K562 treated with DMSO at 1 percent for 12 hours (cell line): ENCODE results near the gene RRP8. TPM values are rescaled to one million over a fixed set of nuclear protein-coding genes. Genes with fewer than 3 reads are reported as not detected.

Experiments used
- total RNA-seq: library from RNA; unstranded; fragments of 300-600 nt; gene quantifications from 2 replicates; pipeline ENCODE4 v1.2.3, GENCODE V29; 2022; ENCODE audit not compliant: insufficient read depth

The RRP8 gene
- total RNA-seq: 13.3 and 13.5 TPM in 2 replicates

DNA sequence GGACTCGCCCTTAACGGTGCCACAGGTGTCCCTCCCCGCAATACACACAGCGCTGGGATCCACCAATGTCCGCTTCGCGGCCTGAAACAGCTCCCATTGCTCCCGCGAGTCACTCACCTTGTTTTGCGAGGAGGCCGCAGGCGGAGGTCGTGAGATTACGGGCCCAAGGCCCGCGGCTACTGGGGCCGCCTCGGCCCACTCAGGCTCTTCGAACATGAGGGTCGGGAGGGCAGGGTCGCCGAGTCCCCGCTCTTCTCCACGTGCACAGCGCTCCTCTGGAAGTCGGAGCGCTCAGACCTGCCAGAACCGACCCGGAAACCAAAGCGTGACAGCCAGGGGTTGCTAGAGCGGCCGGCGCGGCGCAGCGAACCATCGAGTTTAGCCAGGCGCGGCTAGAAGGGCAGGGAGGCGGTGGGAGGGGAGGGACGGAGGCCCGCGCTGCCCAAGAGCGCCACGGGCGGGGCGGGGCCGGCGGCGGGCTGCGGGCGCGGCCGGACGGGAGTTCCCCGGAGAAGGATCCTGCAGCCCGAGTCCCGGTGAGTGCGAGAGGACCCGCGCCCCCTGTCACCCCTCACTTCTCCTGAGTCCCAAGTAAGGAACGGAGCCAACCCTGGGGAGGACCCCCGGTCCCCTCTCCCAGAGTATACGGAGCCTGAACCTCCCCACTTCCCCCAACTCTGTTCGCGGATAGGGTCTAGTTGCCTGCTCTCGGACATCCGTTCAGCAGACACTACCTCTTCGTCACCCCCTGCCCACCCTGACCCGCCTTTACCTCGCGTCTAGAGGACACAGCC is at the start of gene RRP8, which contains the start of gene ILK:
Gene RRP8 (minus strand): TSS at position 330 of the 794 bp plus-strand sequence. CDS start 114 bp downstream, at position 216.
Gene ILK (plus strand): TSS at position 488 of the 794 bp plus-strand sequence. CDS start 498 bp downstream, outside the sequence.

DNA sequence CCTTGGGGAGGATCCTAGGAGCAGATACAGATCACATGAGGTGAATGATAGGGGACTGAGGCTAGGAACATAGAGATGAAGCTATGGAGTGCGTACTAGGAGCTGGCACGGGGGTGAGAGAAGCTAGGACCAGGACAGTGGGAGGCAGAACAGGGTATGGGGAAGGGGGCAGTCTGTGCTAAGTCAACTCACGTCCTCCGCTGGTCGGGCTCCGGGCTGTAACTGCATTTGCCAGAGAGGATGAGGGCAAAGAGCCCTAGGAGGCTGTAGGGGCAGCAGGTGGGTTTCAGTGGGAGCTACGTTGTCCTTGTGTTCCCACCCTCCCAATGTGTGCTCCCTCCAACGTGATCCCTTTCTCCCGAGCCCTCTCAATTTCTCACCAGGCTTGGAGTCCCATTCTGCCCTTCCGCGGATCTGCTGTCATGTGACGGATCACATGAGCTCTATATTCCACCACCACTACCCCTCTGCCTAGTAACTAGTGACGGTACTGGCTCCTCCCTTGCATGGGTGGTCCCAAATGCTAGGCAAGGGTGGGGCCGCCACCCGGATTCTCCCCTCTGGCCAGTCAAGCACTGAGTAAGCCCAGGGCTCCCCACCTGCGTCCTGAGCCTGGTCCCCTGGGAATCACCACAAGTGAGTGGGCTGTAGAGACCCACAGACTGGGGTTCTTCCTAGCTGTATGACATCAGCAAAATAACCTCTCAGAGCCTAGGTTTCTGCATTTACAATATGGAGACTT is 15.8 kb upstream of the RRP8 start, which contains the start of gene TPP1:
Gene TPP1 (minus strand): TSS at position 419 of the 742 bp plus-strand sequence. CDS start 22 bp downstream, at position 397.

DNA sequence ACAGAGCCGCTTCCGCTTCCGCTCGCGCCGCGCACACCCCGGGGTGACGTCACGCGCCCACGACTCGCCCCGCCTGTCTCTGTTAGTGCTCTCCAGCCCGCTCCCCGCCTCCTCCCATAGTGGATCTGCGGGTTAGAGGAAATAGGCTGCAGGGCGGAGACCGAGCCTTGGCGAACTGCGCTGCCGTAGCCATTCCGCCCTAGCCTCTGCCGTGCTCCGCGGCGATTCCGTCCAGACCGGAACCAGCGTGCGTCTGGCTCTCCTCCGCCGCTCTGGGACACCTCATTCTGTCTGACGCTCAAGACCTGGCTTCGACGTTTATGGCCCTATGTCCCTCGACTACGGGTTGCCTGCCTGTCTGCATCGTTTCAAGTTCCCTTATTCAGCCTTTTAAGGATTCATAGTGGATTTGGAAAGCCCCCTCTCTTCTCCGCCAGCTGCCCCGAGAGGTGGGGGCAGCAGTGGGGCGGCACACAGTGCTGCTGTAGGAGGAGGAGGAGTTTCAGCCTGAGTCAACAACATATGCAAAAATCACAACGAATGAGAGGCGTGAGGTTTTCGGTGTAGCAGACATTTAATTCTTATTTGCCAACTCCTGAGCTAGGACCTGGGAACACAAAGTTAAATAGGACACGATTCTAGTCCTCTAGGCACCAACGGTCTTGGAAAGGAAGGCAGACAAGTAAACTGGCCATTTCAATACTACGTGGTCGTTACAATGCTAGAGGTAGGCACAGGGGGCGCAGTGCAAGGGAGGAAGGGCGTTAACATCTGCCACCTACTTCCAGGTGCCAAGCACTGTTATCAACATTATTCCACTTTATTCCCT is 9.0 kb upstream of the RRP8 start, which contains the start of gene TAF10:
Gene TAF10 (minus strand): TSS at position 4 of the 829 bp plus-strand sequence. CDS start 27 bp downstream, outside the sequence.

Other genes starting within 250 kb of the RRP8 start
- 39.3 and 61.0 TPM in 2 replicates for gene SMPD1, start 213.1 kb downstream of the RRP8 start, total RNA-seq
- 1.1 and 1.9 TPM in 2 replicates for gene APBB1, start 184.5 kb downstream of the RRP8 start, total RNA-seq
- gene HPX, start 162.6 kb downstream of the RRP8 start, total RNA-seq: not detected in 2 replicates
- gene TRIM3, start 129.7 kb downstream of the RRP8 start, total RNA-seq: 6.8 and 16.3 TPM in 2 replicates
- gene ARFIP2, start 122.3 kb downstream of the RRP8 start, total RNA-seq: 32.1 and 37.6 TPM in 2 replicates
- gene TIMM10B, start 122.1 kb downstream of the RRP8 start, total RNA-seq: 13.7 and 24.8 TPM in 2 replicates
- 5.1 and 20.6 TPM in 2 replicates for gene DNHD1, start 106.3 kb downstream of the RRP8 start, total RNA-seq
- gene ILK, start 158 bp upstream of the RRP8 start, total RNA-seq: 92.3 and 120 TPM in 2 replicates
- 76.1 and 92.9 TPM in 2 replicates for gene TAF10, start 8.6 kb upstream of the RRP8 start, total RNA-seq
- gene TPP1, start 15.8 kb upstream of the RRP8 start, total RNA-seq: 44.7 and 168 TPM in 2 replicates
- 0.20 and 0.67 TPM in 2 replicates for gene DCHS1, start 52.2 kb upstream of the RRP8 start, total RNA-seq
- gene MRPL17, start 79.7 kb upstream of the RRP8 start, total RNA-seq: 52.5 and 70.2 TPM in 2 replicates
- gene OR2AG2, start 168.4 kb upstream of the RRP8 start, total RNA-seq: not detected in 2 replicates
- not detected in 2 replicates for gene OR2AG1, start 179.4 kb upstream of the RRP8 start, total RNA-seq
- 0.17 TPM in 1 of 2 replicates, not detected in the other for gene OR6A2, start 196.1 kb upstream of the RRP8 start, total RNA-seq
- not detected in 2 replicates for gene OR10A5, start 242.1 kb upstream of the RRP8 start, total RNA-seq